Ishikawa (cell line): ENCODE results near the gene PIEZO1.

Experiments used
- CREB1 ChIP-seq: IDR thresholded peaks from 2 replicates; pipeline ENCODE4 v1.6.1; 2012; ENCODE audit warnings: low read depth
- EP300 ChIP-seq: IDR thresholded peaks from 2 replicates; pipeline ENCODE4 v1.6.1; 2012; ENCODE audit warnings: borderline replicate concordance
- RAD21 ChIP-seq: IDR thresholded peaks from 2 replicates; pipeline ENCODE4 v1.6.1; 2012; ENCODE audit warnings: low read depth
- REST ChIP-seq: IDR thresholded peaks from 2 replicates; pipeline ENCODE4 v1.6.1; 2012; ENCODE audit warnings: low read depth, mild to moderate bottlenecking
- TAF1 ChIP-seq: IDR thresholded peaks from 2 replicates; pipeline ENCODE4 v1.6.1; 2012; ENCODE audit warnings: low read depth, mild to moderate bottlenecking
- YY1 ChIP-seq: IDR thresholded peaks from 2 replicates; pipeline ENCODE4 v1.6.1; 2012; ENCODE audit warnings: low read depth

GRCh38 chr16:88687254-88687576 is 97.8 kb downstream of the PIEZO1 start:
- no peak for TF ChIP-seq YY1
- no peak for TF ChIP-seq RAD21
- no peak for TF ChIP-seq TAF1
- TF ChIP-seq EP300, result no peak
- TF ChIP-seq REST, result no peak
- no peak for TF ChIP-seq CREB1
